Measurements from ENCODE around the gene PGA3.
"Not testable (repeated sequence)": the region's sequence is repeated elsewhere in the genome, so short reads cannot be mapped to it uniquely, and the experiment has no call there.

Gene PGA3

GRCh38 chr11:61202950-61203746 is at the start of gene PGA3:
TSS of gene PGA3 (plus strand) at chr11:61203515. CDS start at chr11:61203565, 50 bp downstream.
- not testable (repeated sequence) for DNase-seq (ENCODE audit: low read depth in 2 of 2)

GRCh38 chr11:61153593-61154095 is 49.7 kb upstream of the PGA3 start:
- no peak for DNase-seq (ENCODE audit: low read depth in 2 of 2)

DNA sequence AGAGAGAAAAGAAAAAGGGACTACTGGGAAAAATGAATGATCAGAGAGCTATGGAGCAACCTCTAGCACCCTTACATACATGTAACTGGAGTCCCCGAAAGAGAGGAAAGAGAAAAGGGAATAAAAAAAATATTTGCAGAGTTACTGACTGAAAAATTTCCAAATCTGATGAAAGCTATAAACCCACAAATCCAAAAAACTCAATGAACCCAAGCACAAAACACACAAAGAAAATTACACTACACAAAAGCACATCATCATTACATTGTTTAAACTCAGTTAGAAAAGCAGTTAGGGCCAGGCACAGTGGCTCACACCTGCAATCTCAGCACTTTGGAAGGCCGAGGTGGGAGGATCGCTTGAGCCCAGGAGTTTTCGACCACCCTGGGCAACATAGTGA is 48.8 kb upstream of the PGA3 start:
- DNase-seq (ENCODE audit: low read depth in 2 of 2), result no peak

- DNase-seq (ENCODE audit: low read depth in 2 of 2), result no peak
Observed at GRCh38 chr11:61155312-61155711, 48.0 kb upstream of the PGA3 start.

DNA sequence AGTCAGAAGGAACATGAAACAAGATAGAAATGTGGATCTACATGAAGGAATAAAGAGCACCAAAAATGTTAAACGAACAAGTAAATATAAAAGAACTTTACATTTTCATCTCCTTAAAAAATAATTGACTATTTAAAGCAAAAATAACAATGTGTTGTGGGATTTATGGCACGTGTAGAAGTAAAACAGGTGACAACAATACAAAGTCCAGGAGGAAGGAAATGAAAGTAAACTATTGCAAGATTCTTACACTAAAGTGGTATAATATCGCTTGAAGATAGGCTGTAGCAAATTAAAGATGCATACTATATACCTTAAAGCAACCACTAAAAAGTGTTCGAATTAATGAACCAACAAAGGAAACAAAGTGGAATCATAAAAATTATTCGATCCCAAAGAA is 47.6 kb upstream of the PGA3 start:
- DNase-seq (ENCODE audit: low read depth in 2 of 2), result no peak

DNA sequence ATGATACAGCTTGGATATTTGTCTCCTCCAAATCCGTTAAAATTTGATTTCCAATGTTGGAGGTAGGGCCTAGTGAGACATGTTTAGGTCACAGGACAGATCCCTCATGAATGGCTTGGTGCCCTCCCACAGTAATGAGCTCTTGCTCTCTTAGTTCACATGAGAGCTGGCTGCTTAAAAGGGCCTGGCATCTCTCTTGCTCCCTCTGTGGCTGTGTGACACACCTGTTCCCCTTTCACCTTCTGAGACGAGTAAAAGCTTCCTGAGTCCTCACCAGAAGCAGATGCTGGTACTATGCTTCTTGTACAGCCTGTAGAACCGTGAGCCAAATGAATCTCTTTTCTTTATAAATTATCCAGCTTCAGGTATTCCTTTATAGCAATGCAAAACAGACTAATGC is 45.6 kb upstream of the PGA3 start:
- no peak for DNase-seq (ENCODE audit: low read depth in 2 of 2)

GRCh38 chr11:61158691-61159381 is 44.5 kb upstream of the PGA3 start:
- no peak for DNase-seq (ENCODE audit: low read depth in 2 of 2)

- no peak for DNase-seq (ENCODE audit: low read depth in 2 of 2)
Observed at GRCh38 chr11:61160487-61161189, 42.7 kb upstream of the PGA3 start.

DNA sequence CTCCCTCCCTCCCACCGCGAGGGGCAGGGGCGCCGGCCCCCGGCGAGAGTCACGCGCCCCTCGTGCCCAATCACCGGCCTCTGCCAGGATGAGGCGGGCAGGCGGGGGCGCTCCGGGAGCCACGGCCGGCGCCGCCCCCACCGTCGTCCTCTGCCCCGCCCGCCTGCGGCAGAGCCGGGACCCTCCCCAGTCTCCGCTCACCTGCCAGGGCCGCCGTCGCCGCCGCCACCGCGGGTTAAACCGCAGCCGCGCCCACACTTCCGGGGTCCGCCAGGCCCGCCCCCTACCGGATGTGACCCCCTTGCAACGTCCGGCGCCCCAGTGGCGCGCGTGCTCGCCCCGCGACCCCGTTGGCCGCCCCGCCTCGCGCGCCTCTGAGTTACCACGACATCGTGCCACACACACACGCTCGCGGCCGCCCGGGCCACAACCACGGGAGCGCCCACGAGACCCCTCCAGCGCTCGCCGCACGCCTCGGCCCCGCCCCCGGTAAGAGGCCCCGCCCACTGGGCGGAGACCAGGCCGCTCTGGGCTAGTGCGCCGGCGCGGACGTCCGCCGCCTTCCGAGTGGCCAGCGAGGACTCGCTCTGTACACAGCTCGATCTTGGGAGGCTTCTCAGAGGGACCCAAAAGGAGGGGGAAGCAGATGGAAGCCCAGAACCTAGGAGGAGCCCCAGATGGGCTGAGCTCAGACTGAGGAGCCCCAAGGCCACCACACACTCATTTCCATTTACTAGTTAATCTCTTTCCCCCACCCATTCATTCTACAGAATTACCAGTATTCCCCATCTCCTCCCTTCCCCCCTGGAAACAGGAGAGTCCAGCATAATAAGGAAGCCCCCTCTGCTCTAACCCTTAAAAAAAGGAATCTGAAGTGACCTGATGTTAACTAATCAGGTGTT is 41.9 kb upstream of the PGA3 start, which contains the start of gene VPS37C:
Gene VPS37C, minus strand, starts transcription at position 237 of the 902 bp plus-strand sequence. CDS start 22,597 bp downstream, outside the sequence.
- peak; percentile 90 for DNase-seq (ENCODE audit: low read depth in 2 of 2)

DNA sequence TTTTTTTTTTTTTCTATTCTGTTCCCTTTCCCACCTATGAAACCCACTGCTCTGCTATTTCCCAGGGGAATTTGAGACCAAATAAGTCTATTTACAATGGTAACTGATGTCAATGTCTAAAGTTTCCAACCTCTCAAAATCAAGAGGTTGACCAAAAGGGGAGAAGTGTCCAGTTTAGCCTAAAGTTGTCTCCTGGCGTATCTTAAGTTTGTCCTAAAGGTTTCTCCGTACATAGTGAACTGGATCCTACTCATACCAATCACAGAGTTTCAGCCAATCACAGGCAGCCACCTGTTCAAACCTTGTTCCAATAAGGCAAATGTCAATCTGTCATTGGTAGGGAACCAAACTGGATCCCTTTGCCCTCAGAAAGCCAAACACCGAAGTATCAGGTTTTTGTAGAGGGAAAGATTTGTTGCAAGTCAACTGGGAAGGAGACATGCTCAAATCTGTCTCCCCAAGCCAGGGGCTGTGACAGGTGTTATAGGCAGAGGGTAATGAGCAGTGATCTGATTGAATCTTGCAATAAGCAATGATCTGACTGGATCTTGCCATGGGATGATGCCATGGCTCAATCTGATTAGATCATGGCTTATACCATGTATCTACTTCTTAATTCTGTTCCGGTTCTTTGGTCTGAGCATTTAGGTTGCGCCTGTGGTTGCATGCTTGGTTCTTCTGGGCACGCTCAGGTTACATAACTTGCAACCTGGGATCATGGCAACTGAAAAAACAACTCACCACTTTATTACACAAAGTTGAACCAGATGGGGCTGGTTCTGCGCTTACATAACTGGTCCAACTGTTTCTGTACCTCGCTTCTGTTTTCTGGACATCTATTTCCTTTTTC is 41.0 kb upstream of the PGA3 start:
- no peak for DNase-seq (ENCODE audit: low read depth in 2 of 2)

- no peak for DNase-seq (ENCODE audit: low read depth in 2 of 2)
Observed at GRCh38 chr11:61163021-61163420, 40.3 kb upstream of the PGA3 start.

GRCh38 chr11:61163714-61164605 is 39.4 kb upstream of the PGA3 start:
- no peak for DNase-seq (ENCODE audit: low read depth in 2 of 2)

DNA sequence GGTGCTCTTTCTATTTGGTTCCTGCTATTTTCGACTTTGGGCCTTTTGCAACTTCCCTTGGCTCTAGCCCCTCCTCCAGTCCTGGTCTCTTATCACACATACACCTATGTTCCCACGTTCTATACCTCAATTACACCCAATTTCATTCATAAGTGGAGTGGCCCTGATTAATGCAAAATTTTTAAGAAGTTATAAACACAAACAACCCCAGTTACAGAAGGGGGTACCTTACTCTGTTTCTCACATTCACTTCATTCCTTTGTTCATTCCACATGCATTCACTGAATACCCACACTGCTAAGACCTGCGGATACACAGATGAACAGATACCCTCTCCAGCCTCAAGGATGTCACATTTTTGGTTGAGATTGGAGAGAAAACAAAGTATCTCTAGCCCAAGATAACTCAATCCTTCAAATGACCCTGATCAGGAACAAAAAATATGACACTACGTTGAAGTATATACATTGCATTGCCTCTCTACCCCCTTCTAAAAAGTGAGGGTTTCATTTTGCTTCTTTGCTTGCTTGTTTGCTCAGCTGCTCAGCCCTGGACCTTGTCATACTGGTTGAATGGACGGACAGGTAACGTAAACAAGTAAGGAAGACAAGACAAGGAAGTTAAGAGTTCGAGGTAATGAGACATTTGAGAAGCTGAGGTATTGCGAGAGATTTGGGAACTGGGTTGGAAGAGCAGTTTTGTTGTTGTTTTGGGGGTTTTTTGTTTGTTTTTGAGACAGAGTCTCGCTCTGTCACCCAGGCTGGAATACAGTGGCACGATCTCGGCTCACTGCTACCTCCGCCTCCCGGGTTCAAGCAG is 38.5 kb upstream of the PGA3 start:
- DNase-seq (ENCODE audit: low read depth in 2 of 2), result no peak

DNA sequence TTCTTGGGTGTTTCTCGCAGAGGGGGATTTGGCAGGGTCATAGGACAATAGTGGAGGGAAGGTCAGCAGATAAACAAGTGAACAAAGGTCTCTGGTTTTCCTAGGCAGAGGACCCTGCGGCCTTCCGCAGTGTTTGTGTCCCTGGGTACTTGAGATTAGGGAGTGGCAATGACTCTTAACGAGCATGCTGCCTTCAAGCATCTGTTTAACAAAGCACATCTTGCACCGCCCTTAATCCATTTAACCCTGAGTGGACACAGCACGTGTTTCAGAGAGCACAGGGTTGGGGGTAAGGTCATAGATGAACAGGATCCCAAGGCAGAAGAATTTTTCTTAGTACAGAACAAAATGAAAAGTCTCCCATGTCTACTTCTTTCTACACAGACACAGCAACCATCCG is 37.5 kb upstream of the PGA3 start:
- DNase-seq (ENCODE audit: low read depth in 2 of 2), result not testable (repeated sequence)

- DNase-seq (ENCODE audit: low read depth in 2 of 2), result not testable (repeated sequence)
Observed at GRCh38 chr11:61166331-61166730, 37.0 kb upstream of the PGA3 start.

DNA sequence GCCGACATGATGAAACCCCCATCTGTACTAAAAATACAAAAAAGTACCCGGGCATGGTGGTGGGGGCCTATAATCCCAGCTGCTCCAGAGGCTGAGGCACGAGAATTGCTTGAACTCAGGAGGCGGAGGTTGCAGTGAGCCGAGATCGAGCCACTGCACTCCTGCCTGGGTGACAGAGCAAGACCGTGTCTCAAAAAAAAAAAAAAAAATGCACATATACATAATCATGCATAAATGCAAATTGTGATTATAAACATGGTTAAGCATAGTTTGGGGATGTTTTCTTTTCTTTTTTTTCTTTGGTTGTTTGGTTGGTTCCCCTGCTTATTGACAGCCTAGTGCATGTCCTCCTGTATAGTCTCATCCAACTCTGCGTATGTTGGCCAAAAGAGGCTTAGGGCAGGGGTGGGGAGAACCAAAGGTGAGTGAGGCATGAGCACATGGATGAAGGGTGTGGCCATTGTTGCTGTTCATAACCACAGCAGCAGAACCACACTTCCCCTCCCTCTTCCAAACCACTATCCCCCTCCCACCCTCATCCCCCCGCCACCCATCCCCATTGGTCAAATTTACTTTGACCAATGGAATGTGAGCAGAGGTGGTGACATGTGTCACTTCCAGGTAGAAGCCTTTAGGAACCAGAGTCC is 35.1 kb upstream of the PGA3 start:
- DNase-seq (ENCODE audit: low read depth in 2 of 2), result no peak

DNA sequence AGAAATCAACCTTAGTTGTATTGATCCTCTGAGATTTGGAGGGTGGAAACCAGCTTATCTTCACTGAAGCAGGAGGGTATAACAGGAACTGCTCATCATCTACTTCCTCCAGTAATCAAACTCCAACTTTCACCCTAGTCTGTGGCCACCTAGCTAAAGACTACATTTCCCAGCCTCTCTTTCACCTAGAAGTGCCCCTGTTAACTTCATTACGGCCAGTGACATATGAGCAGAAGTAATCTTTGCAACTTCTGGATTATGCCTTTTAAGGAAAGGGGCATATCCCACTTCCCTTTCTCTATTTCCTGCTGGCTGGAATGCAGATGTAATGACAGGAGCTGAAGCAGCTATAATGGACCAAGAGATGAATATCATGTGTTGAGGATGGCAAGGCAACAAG is 34.5 kb upstream of the PGA3 start:
- DNase-seq (ENCODE audit: low read depth in 2 of 2), result no peak

- DNase-seq (ENCODE audit: low read depth in 2 of 2), result no peak
Observed at GRCh38 chr11:61170566-61170965, 32.7 kb upstream of the PGA3 start.

Measured in stimulated activated CD8-positive, alpha-beta memory T cell treated with anti-CD3 and anti-CD28 coated beads, Interleukin-2, amount 100 ng/mL, for 48 hours (primary cell).